Right ventricle myocardium superior (tissue), 1 donor: ENCODE measurements around the gene SYNGR1. TPM values are rescaled to one million over a fixed set of nuclear protein-coding genes. Genes with fewer than 3 reads are reported as not detected.
"Not testable (repeated sequence)": the region's sequence is repeated elsewhere in the genome, so short reads cannot be mapped to it uniquely, and the experiment has no call there.

Source experiments
- ATAC-seq: fragments of 200-7000 bp; cut with Tn5 transposase; one replicate; pipeline ENCODE4 v1.9.1; 2020; ENCODE audit warnings: mild to moderate bottlenecking; ENCODE audit not compliant: poor library complexity
- DNase-seq: peaks from one replicate; pipeline ENCODE4 v3.0.0-alpha.2; 2020
- intact Hi-C: fragments of 100-400 bp; cut with DNase I; formaldehyde crosslinking; loops from one replicate; pipeline ENCODE4 v1.11.2; 2022
- total RNA-seq: library from RNA; stranded (reverse); fragmentation: NEBNext Ultra II Directional; extraction: Animal tissue kit (Norgen Biotek cat#: 25700); gene quantifications from one replicate; pipeline ENCODE4 v1.2.1, GENCODE V29; 2021
- donor health status: DM: no; HTN: yes; CAD: no; lungs with severe emphysema.

The SYNGR1 gene
- total RNA-seq, 1 donor from 2014 or later = 32.2 TPM

DNA sequence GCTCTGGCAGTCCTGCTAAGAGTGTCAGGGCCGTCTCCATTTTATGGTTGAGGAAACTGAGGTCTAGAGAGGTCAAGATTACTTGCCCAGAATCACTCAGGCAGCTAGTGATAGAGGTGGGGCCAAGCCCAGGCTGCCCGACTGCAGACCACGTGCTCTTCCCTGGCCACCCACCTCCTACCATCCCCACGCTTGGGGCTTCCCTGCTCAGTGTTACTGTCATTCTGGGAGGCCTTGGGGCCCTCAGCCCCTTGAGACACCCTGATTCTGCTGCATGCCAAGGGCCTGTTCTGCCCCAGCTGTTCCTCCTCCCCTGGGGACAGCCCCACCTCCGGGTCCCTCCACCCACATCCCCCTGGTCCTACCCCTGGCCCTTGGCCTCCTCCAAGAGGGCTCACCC is 32.6 kb downstream of the SYNGR1 start:
- DNase-seq = no peak
- intact Hi-C loops = no loop called here
- no peak for ATAC-seq

DNA sequence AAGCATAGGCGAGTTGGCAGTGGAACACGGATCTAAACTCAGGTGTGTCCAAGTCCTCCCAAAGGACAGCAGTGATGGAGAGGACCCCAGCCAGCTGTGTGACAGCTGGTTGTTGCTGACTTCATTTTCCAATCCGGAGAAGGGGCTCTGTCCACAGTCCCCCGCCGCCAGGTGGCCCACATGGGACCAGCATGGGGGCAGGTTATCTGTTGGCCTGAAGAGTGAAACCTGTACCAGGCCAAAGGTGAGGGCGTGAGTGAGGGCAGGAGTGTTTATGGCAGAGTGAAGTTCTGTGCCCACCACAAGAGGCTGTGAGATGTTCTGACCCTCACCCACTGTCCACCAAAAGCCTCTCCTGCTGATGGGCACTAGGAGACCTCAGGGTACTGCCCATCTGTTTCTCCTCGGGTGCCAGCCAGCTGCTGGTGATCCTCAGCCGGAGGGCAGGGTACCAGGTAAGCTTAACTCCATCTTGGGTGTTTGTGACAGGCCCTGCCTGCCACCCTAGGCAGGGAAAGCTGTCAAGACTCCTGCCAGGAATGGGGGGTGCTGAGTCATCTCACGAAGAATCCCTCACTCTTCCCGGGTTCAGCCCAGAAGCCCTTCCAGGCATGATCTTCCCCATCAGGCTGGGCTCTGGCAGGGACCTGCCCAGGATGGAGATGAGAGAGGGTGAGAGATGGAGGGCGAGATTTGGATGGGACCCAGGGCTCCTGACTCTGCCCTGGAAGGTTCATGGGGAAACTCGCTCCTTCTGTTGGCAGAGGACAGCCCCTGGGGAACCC is 34.2 kb downstream of the SYNGR1 start:
- no peak for DNase-seq
- intact Hi-C loops = no loop called here
- no peak for ATAC-seq

DNA sequence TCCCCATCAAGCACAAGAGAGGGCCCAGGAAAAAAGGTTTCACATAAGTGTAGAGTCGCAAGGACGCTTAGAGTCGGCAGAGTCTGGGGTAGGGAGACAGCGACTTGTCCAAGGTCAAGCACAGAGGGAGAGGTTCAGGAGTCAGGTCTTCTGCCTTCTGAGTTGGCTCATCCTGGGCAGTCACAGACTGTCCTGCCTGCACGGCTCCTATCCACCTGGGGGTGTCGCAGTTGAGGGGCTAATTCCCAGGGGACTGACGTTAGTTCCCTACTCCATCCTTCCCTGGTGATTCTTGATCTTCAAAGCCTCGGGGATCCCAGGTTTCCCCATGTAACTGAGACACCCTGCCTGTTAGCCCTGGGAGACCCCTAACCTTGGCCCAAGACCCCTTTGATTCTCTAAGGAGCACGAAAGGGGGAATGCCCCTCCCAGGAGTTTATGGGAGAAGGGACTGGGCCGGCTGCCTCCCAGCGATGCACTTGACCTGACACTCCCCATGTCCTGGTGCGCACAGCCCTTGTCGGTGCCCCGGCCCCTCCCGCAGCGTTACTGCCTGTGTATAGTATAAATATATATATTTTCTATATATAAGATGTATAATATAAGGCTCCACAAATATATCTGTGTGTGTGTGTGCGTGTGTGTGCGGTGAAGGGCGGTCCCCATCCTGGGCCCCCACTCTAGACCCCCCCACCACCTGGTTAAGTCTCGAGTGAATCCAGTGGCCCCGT is 35.1 kb downstream of the SYNGR1 start:
- intact Hi-C loops = no loop called here
- no peak for ATAC-seq
- no peak for DNase-seq

DNA sequence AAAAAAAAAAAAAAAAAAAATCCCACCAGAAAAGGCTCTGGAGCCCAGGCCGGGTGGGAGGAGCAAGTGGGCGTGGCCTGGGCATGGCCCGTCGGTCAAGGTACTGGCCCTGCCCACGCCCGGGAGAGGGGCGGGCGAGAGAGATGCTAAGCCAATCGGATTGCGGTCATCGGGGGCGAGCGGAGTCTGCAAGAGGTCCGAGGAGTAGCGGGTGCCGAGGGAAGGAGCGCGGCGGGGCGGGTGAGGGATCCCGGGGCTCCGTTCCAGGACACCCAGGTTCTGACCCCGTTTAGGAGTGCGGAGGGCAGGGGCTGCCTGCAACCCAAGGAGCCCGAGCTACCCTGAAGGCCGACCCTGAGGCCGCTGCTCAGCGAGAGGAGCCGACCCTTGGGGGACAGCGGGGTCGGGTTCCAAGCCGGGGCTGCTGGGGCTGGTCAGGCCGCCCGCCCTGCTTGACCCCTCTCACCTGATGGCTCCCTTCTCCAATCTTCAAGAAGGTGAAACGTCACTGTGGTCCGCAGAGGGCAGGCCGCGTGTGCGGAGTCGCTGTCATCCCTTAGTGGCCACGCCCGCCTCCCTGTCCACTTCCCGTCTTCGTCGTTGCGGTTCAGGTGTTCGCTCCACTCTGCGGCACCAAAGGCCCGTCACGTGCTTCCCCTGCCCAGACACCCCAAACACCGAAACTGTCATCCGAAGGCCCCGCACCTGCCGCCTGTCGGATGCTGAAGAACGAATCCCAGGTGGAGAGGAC is 38.6 kb downstream of the SYNGR1 start:
- DNase-seq (peak; percentile 91), ATAC-seq (peak; percentile 95)
- intact Hi-C loops = no loop called here

DNA sequence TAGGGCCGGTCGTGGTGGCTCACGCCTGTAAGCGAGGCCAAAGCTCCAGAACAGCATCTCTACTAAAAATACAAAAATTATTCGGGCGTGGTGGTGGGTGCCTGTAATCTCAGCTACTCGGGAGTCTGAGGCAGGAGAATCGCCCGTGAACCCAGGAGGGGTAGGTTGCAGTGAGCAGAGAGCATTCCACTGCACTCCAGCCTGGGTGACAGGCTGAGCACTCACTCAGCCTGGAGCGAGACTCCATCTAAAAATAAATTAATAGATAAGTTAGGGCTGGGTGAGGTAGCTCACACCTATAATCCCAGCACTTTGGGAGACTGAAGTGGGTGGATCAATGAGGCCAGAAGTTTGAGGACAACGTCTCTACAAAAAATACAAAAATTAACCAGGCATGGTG is 39.6 kb downstream of the SYNGR1 start:
- intact Hi-C loops = no loop called here
- peak; percentile 24 for DNase-seq
- ATAC-seq = peak; percentile 64

DNA sequence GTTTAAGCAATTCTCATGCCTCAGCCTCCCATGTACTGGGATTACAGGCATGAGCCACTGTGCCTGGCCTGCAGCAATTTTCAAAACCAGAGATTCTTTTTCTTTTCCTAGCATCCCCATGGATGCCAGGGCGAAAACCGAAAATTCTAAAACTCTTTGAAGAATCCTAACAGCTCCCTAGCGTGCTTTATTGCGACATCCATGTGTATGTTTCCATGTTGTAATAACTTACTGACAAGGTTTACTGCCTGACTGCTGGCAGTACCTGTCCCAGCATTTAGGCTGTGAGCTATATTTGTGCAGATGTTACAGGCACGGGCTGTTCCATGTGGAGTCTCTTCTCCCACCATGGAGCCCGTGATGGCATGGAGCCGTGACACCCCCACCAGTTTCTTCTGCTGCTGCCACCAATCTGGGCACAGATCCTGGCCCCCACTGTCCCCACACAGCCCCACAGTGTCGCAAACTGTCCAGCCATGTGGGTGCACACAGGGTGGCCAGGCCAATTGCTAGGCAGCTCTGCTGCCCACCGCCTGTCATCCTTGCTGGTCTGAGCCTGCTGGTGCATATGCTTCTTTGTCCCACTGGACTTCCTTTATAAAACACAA is 42.7 kb downstream of the SYNGR1 start:
- ATAC-seq = no peak
- intact Hi-C loops = no loop called here
- DNase-seq = peak; percentile 21

DNA sequence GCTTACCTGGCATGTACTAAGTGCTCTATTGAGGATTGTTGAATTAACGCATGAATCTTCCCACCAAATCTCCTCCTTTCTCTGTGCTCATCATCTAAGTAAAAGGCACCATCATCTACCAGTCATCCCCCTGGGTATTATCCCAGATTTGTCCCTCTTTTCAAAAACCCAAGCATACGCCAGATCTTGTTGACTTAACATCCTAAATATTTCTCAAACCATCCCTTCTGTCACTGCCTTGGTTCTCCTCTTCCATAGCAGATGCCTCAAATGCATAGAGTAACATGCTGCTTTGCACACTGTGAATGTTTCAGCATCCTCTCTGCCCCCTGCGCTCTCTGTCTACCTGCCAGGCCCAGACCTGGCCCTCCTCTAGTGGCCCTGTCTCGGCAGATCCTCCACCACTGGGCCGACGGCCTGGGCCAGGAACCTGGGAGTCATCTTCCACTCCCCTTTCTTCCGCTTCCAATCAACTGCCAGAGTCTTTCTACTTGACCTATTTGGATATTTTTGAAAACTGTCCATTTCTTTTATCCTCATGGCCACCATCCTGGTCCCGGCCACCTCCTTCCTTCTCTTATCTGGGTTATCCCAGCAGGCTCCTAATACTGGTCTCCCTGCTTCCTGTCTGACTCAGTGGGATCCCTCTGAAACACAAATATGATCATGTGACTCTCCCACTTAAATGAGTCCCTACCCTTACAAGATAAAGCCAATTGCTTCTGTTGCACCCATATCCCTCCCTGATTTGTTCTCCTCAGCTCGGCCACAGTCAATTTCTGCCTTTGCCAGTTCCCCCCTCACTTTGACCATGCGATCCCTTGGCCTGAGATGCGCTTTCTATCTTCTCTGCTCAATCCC is 46.4 kb downstream of the SYNGR1 start:
- intact Hi-C loops = no loop called here
- peak; percentile 10 for DNase-seq
- no peak for ATAC-seq

DNA sequence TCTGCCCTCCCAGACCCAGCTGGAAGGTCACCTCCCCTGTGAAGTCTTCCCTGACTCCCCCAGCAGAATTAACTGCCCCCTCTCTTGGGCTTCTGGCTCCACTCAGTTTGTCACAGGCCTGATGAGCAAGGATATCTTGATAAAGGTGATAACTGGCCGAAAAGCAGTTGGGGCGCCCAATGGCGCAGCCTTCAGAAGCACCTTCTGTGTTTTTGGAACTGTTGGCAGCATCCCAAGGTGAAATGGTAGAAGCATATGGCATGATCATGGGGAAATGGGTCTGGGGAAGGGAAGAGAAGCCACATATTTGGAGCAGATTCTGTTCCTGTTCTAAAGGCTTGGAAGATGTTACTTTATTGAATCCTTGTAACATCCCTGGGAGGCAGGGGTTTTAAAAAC is 47.0 kb downstream of the SYNGR1 start:
- intact Hi-C loops = no loop called here
- DNase-seq = no peak
- ATAC-seq = no peak

DNA sequence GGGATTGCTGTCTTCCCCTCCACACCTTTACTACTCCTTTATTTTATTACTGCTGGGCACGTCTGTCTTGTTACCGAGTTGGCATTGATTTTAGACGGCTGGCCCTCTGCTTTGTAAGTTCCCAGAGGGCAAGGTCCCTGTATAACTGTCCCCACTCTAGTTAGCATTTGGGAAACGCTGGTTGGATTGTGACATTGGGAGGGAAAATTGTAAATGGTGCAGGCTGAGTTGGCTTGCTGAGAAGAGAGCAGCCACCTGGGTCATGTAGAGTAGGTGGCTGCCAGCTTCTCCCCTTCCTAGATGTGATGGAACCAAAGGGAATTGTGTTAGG is 51.5 kb downstream of the SYNGR1 start:
- intact Hi-C loops = no loop called here
- ATAC-seq (no peak), DNase-seq (peak; percentile 6)

DNA sequence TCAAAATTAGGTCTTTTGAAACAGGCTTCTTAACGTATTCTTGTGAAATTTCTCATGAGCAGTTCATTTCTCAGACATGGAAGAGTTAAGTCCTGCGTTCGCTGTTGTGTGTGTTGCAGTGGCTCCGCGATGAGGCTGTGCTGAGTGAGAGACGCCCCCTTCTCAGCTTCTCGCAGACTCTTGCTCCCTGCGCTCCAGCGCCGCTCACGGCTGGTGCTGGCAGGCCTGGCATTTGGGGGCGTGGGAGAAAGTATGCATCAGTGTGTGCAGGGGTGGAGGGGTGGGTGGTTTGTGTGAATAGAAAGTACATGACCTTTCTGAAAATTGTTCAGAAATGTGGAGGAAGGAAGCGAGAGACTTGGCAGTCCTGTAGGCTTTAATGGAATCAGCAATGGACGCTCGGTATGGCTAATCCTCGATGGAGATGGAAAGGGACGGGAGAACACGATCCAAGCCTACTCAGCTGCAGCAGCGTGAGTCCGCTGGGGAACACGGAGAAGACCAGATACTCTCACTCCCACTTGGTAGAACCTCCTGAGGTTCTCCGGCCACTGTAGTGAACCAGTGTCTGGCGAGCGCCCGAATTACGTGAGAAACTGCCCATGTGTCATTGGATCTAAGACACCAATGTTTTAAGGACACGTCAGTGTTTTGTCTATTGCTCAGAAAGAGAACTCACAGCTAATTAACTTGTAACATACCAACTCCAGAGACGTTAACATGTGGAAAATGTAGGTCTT is 55.7 kb downstream of the SYNGR1 start:
- ATAC-seq = peak; percentile 32
- intact Hi-C loops = no loop called here
- peak; percentile 50 for DNase-seq

DNA sequence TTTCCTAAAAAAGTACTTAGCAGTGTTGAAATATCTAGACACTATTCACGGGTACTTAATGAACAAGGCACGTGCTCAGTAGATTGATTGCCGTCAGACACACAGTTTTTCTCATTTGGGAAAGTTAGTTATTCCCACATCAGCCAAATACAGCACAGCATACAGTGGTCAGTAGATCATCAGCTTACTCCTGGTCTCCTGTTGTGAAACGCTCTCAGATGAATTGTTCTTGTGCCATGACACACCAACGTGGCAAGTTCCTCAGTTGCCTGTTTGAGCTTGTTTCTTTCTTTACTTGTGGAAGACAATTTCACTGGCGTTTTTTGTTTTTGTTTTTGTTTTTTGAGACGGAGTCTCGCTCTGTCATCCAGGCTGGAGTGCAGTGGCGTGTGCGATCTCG is 58.4 kb downstream of the SYNGR1 start:
- intact Hi-C loops = no loop called here
- no peak for DNase-seq
- ATAC-seq = no peak

DNA sequence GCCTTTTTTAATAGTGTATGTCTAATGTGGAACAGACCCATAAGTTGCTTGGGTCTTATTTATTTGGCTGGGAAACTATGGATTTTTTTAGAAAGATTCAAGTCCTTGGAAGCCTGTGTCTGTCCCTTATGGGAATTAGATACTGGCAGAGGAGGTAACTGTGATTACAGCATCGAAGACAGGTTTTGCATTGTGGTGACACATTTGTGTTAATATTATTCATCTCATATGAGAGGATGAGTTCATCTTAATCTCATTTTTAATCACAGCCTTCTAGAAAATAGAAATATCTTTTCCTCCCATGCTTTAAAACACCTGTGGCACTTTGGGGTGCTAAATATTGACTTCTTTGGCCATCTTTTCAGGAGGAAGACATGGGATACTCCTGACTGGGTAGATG is 59.0 kb downstream of the SYNGR1 start:
- ATAC-seq (no peak), DNase-seq (no peak)
- intact Hi-C loops = no loop called here

DNA sequence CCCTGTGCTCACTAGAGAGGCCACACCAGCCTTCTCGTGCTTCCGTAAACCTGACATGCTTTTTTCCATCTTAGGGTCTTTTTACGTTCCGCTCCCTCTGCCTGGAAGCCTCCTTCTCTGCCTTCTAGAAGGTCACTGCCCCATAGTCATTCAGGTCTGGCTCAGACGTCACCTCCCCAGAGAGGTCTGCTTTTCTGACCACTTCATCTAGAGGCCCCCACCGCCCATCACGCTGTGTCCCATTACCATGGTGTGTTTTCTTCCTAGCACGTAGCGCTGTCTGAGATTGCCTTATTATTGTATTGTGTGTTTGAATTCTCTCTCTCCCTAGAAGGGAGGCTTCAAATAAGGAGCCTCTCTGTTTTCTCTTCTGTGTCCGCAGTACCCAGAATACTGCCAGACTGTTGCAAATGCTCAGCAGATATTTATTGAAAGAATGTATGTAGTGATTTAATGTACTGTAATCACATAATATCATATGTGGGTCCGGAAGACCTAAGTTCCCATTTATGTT is 59.8 kb downstream of the SYNGR1 start:
- ATAC-seq (no peak), DNase-seq (peak; percentile 12)
- intact Hi-C loops = no loop called here

DNA sequence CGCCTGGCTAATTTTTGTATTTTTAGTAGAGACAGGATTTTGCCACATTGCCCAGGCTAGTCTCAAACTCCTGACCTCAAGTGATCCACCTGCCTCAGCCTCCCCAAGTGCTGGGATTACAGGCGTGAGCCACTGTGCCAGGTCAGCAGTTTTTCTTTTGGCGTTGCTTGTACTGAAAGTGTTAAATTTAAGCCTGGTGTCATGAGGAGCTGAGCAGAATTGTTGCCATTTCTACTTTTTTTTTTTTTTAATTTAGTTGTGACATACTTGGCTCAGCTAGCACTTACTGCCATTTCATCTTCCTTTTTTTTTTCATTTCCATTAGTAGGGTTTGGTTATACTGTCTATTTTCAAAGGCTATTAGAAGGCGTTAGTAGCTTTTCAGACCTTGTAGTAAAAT is 60.5 kb downstream of the SYNGR1 start:
- ATAC-seq = no peak
- intact Hi-C loops = no loop called here
- DNase-seq = peak; percentile 3

DNA sequence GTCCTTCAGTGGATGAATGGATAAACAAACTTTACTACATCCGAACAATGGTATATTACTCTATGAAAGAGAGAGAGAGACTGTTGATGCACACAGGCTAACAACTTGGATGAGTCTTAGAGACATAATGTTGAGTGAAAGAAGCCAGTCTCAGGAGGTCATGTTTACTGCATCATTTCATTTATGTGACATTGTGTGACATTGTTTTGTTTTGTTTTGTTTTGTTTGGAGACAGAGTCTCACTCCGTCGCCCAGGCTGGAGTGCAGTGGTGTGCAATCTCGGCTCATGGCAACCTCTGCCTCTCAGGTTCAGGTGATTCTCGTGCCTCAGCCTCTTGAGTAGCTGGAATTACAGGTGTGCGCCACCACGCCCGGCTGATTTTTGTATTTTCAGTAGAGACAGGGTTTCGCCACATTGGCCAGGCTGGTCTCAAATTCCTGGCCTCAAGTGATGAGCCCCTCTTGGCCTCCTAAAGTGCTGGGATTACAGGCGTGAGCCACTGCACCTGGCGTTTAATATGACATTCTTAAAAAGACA is 62.1 kb downstream of the SYNGR1 start:
- intact Hi-C loops, ATAC-seq: not testable (repeated sequence)
- DNase-seq = peak; percentile 27

DNA sequence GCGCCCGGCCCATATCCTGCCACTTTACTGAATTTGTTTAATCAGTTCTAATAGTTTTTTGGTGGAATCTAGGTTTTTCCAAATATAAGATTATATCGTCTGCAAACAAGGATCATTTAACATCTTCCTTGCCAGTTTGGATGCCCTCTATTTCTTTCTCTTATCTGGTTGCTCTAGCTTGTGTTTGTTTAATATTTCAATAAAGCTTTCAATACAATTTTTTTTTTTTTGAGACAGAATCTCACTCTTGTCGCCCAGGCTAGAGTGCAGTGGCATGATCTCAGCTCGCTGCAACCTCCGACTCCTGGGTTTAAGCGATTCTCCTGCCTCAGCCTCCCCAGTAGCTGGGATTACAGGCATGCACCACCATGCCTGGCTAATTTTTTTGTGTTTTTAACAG is 63.4 kb downstream of the SYNGR1 start:
- intact Hi-C loops, ATAC-seq: not testable (repeated sequence)
- peak; percentile 36 for DNase-seq

DNA sequence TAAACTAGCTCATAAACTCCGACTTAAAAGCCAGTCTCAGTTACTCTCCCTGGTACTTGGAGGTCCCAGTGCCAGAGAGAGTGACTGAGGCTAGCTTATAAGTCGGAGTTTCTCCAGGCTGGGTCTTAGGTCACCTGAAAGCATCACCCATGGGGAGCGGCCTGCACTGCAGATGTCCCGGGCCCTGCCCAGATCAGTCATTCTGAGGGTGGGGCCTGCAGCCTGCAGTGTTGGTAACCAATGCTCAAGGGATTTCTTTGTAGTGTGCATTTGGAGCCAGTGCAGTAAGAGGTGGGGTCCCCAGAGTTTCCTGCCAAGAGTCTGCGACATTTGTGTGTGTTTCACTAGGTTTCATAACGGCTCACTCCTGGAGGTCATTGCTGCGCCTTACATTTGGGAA is 64.6 kb downstream of the SYNGR1 start:
- intact Hi-C loops = no loop called here
- ATAC-seq (no peak), DNase-seq (peak; percentile 32)
